Measurements from ENCODE around the gene FANCF. TPM values are rescaled to one million over a fixed set of nuclear protein-coding genes. Genes with fewer than 3 reads are reported as not detected.

Gene FANCF
- polyA plus RNA-seq, 1 experiment, result 4.0 TPM

DNA sequence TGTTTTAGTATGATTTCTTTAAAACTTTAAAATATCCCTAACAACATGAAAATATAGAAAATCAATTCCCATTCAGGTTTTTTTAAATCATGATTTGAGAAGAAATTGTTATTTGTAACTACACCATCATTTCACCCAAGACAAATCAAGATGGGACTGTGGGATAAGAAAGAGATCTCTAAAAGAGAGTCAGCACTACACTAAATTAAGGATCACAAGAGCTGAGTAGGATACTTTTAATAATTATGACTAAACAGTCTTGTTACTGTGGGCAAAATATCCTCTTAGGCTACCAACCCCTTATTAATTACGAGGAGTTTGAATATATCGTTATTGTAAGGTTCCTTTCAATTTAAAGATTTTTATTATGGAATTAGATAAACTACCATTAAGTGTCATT, 43.7 kb upstream of the FANCF start:
- TF ChIP-seq, protein P1, sequence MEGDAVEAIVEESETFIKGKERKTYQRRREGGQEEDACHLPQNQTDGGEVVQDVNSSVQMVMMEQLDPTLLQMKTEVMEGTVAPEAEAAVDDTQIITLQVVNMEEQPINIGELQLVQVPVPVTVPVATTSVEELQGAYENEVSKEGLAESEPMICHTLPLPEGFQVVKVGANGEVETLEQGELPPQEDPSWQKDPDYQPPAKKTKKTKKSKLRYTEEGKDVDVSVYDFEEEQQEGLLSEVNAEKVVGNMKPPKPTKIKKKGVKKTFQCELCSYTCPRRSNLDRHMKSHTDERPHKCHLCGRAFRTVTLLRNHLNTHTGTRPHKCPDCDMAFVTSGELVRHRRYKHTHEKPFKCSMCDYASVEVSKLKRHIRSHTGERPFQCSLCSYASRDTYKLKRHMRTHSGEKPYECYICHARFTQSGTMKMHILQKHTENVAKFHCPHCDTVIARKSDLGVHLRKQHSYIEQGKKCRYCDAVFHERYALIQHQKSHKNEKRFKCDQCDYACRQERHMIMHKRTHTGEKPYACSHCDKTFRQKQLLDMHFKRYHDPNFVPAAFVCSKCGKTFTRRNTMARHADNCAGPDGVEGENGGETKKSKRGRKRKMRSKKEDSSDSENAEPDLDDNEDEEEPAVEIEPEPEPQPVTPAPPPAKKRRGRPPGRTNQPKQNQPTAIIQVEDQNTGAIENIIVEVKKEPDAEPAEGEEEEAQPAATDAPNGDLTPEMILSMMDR (IDR thresholded peaks at IDR 0.05; ENCODE audit: insufficient read depth, low read depth, low read length), result no peak

DNA sequence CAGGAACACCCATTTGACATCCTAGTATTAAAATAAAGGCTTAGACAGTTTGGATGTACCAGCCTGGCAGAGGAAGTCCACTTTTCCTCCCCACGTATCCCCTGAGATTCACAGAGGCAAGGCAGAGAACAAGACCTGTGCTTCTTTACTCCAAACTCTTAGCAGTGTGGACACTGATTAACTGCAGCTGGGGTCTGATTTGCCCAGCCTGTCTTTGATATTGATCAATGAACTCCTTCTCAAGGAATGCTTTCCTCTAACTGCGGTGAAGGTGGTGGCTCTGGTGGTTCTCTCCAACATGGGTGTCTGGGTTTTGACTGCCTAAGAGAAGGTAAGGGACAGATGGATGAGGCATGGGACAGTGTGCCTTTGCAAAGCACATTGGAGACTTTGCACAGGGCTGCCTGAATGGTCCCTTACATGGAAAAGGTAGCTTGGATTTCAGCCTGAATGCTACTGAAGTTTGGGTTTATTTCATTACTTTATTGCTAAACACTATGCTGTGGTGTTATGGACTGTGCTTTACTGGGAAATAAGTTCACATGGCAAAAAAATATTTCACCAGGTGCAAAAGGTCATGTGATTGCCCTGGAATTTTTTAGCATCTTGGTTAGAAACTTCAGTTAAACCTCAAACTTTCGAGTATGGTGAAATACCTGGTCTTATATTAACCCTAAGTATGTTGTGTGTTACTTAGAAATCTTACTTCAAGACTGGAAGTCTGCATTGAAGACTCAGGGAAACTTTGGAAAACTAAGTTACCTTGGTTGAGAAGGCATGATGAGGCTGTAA, 42.6 kb upstream of the FANCF start:
- Histone ChIP-seq H3K36me3 (ENCODE audit: control insufficient read depth, insufficient read depth, low read length) (no peaks in the 10 kb centered on the region), H3K4me3 (ENCODE audit: low read depth, low read length) (no peak overlapping the region), H3K27me3 (ENCODE audit: control insufficient read depth, insufficient read depth, low read length) (no peaks in the 10 kb centered on the region)
- ChIA-PET POLR2A (no interaction called here), CTCF (no interaction called here)
- TF ChIP-seq, protein P1 (IDR thresholded peaks at IDR 0.05; ENCODE audit: insufficient read depth, low read depth, low read length), result no peak
- DNase-seq (ENCODE audit: low read depth), result no peak

More for the DNA sequence above, 43.7 kb upstream of the FANCF start:
- Histone ChIP-seq H3K36me3 (ENCODE audit: control insufficient read depth, insufficient read depth, low read length) (no peaks in the 10 kb centered on the region), H3K27me3 (ENCODE audit: control insufficient read depth, insufficient read depth, low read length) (no peaks in the 10 kb centered on the region), H3K4me3 (ENCODE audit: low read depth, low read length) (no peak overlapping the region)
- DNase-seq (ENCODE audit: low read depth), result no peak
- ChIA-PET CTCF (no interaction called here), POLR2A (no interaction called here)

DNA sequence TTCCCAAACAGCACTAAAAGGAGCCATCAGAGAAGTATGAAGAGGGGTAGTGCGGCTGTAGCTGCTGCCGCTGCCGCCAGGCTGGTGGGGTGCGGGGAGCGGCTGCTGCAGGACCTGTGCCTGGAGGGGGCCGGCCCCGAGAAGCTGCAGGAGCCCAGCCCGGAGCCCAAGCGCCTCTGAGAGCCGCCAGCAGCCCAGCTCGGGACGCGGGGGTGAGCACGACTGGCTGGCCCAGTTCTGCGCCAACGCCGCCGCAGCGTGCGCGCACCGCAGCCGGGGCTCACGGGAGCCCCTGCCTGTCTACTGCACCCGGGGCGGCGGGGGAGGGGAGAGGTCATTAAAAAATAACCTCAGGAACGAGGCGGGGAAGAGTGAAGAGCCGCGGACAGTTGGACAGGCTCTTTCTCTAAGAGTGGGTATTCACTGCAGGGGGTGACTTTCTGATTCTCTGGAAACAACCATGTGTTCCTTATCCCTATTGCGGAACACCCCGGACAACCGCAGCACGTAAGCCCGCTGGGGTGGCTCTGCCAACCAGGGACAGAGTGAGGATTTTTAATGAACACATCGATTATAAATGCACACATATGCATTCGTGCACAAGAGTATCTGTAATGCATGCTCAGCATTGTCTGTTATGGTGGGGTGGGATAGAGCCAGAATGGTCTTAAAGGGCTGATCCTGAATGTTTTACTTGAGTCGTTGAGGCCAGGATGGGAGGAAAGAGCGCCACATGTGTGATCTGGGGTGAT, 41.2 kb upstream of the FANCF start:
- H3K36me3 ChIP-seq (ENCODE audit: control insufficient read depth, insufficient read depth, low read length), result no peaks in the 10 kb centered on the region
- H3K4me3 ChIP-seq (ENCODE audit: low read depth, low read length), result no peak overlapping the region; the same call in 1 of the 2 replicates
- CTCF ChIA-PET, result no interaction called here
- DNase-seq (ENCODE audit: low read depth), result no peak
- TF ChIP-seq, protein P1 (IDR thresholded peaks at IDR 0.05; ENCODE audit: insufficient read depth, low read depth, low read length), result no peak
- H3K27me3 ChIP-seq (ENCODE audit: control insufficient read depth, insufficient read depth, low read length), result no peaks in the 10 kb centered on the region
- POLR2A ChIA-PET, result no interaction called here

DNA sequence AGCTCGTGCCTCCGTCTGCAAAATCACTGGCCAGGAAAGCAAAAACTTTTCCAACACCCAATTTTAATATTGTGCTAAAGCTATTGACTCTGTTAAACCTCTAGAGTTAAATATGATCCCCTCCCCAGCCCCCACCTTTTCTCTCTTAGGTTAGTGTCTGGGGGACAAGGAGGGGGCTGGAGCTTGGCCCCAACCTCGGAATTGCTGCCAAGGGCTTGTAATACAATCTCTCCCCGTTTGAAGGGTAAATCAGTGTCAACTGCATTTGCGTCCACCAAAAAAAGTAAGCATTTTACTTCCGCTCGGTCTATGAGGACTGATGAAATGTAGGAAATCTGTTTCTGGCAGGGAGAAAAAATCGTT, 40.7 kb upstream of the FANCF start, which contains the start of gene GAS2:
GAS2 (plus strand) TSS at position 287 of the 363 bp plus-strand sequence. CDS start 8,259 bp downstream, outside the sequence.
- CTCF ChIA-PET, result no interaction called here
- DNase-seq (ENCODE audit: low read depth), result no peak
- POLR2A ChIA-PET, result no interaction called here
- no peak within 1 kb of the TSS; the same call in 1 of the 2 replicates for H3K4me3 ChIP-seq (ENCODE audit: low read depth, low read length)
- H3K27me3 ChIP-seq (ENCODE audit: control insufficient read depth, insufficient read depth, low read length), result no peaks in the 10 kb centered on the region
- TF ChIP-seq, protein P1 (IDR thresholded peaks at IDR 0.05; ENCODE audit: insufficient read depth, low read depth, low read length), result no peak
- no peaks in the 10 kb centered on the region for H3K36me3 ChIP-seq (ENCODE audit: control insufficient read depth, insufficient read depth, low read length)

DNA sequence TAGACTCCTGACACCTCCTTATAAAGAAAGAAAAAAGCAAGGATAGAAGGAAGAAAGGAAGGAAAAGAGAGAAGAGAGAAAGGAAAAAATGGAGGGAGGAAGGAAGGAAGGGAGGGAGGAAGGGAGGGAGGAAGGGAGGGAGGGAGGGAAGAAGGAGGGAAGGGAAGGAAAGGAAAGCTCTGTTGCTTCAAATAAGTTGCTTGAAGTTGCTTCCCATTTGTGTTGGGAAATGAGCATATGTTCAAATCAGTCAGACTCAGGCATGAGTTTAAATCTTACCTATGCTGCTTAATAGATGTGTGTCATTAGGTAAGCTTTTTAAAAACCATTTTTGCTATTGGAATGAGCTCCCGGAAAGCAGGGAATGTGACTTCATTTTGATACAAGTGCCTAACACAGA, 34.2 kb upstream of the FANCF start:
- CTCF ChIA-PET, result interaction anchor here (0.6 kb wide), 1 partner anchor 13 kb away, joined by 5 read pairs; no protein-coding TSS in a partner anchor
- TF ChIP-seq, protein P1 (IDR thresholded peaks at IDR 0.05; ENCODE audit: insufficient read depth, low read depth, low read length), result no peak
- POLR2A ChIA-PET, result no interaction called here
- no peak overlapping the region for H3K4me3 ChIP-seq (ENCODE audit: low read depth, low read length)
- no peak for DNase-seq (ENCODE audit: low read depth)
- H3K27me3 ChIP-seq (ENCODE audit: control insufficient read depth, insufficient read depth, low read length), result no peaks in the 10 kb centered on the region
- no peaks in the 10 kb centered on the region for H3K36me3 ChIP-seq (ENCODE audit: control insufficient read depth, insufficient read depth, low read length)
